HTR-8/SVneo (cell line): ENCODE results near the gene COG2.
"Not testable (repeated sequence)": the region's sequence is repeated elsewhere in the genome, so short reads cannot be mapped to it uniquely, and the experiment has no call there.

Experiments
- DNase-seq: peaks from one replicate; pipeline ENCODE4 v3.0.0; 2011; ENCODE audit warnings: low spot score, mixed read lengths; ENCODE audit not compliant: insufficient read length
- FAIRE-seq: peaks from 2 replicates; lab custom pipeline; 2011; peaks lifted over from hg19 to GRCh38; lab: Jason Lieb, UNC

Gene COG2

GRCh38 chr1:230712470-230712942, 70.2 kb downstream of the COG2 start:
- DNase-seq (no peak), FAIRE-seq (no peak)

DNA sequence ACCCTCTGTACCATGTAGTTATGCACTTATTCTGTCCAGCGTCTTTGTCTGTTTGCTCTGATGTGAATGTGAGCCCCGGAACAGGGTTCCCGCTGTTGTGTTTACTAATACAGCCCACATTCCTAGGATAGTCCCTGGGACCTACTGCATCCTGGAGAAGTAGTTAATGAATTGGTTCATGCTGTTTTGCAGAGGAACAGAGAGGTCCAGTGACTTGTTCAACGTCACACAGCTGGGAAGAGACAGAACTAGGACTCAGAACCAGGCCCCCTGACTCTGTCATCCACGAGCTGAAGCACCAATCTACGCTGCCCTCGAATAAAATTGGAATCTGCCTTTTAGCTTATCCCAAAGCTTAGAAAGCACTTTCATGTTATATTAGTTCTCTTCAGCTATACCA, 70.9 kb downstream of the COG2 start:
- no peak for FAIRE-seq
- DNase-seq: no peak

DNA sequence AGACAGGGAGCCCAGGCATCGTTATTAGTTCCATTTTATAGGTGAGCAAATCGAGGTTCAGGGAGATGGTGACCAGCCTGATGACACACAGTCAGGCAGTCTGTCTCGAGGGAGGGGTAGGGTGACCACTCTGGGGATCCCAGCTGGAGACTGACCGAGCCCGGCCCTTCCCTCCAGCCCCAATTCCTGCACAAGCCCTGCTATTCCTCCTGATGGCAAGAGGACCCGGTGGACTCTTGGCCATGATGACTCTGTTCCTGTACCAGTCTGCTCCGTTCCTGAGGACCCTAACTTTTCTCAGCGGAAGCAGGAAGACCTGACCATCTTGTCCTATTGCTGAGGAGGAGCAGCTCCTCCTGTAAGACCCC, 71.2 kb downstream of the COG2 start:
- FAIRE-seq: no peak

DNA sequence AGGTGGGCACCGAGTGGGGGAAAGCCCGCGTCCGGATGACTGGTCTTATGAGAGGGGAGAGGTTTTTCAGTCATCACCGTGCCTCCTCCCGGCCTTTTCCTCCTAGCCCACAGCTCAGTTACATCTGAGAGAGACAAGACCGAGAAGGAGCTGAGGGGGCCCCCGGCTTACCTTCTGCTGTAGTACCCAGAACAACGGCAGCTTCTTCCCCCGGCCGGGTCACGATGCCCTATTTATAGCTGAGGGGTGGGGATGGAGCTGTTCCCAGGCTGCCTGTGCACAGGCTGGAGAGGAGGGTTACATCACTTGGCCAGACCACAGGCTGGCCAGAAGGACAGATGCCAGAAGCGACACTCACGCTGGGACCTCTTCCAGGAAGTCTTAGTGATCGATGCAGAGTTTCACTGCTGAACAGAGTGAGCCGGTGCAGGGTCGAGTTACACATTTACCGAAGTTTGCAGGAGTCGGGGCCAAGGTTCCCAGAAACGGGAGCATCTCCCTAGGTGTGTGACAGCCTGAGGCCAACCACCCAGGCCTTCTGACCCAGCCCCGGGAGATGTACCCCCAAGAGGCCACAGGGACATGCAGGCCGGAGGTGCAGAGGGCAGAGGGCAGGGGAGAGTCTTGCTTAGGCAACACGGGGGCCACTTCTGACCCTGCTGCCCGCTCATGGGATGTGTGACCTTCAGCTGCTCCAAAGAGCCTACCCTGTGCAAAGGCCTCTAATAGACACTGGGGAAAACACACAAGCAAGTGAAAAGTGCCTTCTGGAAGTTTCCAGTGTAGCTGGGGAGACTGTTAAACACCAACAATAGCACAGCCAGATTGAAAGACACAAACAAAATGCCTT, 71.9 kb downstream of the COG2 start, which contains the start of gene AGT:
AGT (minus strand) TSS at position 208 of the 850 bp plus-strand sequence. CDS start 3,299 bp downstream, outside the sequence.
- FAIRE-seq (no peak), DNase-seq (peak; percentile 26)

More for the DNA sequence above, 71.2 kb downstream of the COG2 start:
- DNase-seq: no peak

- no peak for DNase-seq
- no peak for FAIRE-seq
Measured at GRCh38 chr1:230715510-230715909, 73.2 kb downstream of the COG2 start.

GRCh38 chr1:230716453-230716852, 74.2 kb downstream of the COG2 start:
- FAIRE-seq, DNase-seq: not testable (repeated sequence)

DNA sequence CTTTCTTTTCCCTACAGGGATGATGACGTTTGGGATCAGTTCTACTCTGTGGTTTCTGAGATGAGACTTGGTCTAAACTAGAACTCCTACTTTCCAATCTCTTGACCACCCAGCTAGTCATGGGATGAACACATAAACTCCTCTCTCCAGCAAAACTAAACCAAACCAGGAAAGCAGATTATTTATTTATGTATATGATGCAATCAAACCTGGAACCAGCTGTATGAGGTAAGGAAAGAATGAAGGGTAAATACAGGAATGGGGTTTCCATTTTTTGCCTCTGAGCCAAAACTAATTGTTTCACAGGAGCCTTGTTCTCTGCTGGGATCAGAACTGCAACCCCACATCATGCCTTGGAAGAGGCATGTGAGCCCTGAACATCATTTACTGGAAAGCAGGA, 75.0 kb downstream of the COG2 start:
- DNase-seq (no peak), FAIRE-seq (no peak)

DNA sequence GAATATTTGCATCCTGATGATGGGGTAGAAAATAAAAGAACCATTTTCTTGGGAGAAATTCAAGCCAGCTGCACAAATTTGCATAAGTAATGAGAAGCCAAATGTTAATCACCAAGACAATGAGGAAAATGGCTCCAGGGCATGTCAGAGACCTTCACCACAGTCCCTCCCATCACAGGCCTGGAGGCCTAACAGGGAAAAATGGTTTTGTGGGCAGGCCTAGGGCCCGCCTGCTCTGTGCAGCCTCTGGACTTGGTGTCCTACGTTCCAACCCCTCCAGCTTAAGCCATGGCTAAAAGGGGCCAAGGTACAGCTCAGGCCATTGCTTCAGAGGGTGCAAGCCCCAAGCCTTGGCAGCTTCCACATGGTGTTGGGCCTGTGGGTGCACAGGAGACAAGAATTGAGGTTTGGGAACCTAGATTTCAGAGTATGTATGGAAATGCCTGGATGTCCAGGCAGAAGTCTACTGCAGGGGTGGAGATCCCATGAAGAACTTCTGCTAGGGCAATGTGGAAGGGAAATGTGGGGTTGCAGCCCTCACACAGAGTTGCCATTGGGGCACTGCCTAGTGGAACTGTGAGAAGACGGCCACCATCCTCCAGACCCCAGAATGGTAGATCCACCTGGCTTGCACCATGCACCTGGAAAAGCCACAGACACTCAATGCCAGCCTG, 79.7 kb downstream of the COG2 start:
- not testable (repeated sequence) for FAIRE-seq, DNase-seq

GRCh38 chr1:230725256-230726012, 83.2 kb downstream of the COG2 start:
- FAIRE-seq (no peak), DNase-seq (no peak)

DNA sequence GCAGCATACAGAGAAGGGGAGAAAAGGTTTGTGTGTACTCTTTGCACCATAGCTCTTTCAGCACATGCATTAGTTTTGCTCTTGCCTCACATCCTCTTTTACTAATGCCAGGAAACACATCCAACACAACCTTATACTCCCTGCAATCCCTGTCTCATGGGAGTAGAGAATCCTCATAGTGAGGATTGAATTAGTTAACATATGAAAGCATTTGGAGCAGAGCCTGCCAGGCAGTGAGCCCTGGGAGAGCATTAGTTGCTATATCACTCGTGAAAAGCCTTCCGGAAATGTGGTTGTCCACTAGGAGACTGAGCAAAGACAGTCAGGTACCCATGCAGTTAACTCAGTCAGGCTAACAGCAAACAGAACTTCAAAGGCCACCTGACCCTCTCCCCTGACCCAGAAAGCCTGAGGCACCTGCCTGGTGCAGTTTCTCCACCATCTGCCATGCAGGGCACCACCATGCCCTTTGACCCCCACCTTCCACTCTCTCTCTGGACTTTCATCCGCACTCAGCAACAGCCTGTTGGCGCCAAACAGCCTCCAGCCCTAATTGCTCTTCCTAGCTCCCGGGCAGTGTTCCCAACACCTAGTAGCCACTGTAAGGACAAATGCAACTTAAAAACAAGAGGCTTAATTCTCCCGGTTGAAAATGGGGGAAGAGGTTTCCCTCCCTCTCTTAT, 86.6 kb downstream of the COG2 start:
- no peak for DNase-seq
- FAIRE-seq: no peak

DNA sequence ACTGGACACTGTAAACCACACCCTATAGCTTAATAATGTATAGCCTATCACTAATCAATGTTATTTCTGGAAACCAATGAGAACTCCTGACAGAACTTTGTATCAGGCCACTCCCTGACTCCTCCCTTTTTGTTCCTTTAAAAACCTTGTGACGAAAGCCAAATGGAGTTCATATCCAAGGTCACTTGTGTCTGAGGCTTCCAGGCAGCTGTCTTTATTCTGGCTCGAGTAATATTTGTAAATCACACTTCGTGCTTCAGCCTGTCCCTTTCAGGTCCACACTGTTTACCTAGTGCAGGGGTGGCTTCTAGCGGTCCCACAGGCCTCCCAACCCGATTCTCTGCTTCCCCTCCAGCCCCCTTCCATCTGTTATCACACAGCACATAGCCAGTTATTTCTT, 88.7 kb downstream of the COG2 start:
- no peak for FAIRE-seq
- no peak for DNase-seq

GRCh38 chr1:230735447-230735846, 93.2 kb downstream of the COG2 start:
- DNase-seq (no peak), FAIRE-seq (no peak)

GRCh38 chr1:230737622-230738262, 95.5 kb downstream of the COG2 start:
- FAIRE-seq (no peak), DNase-seq (no peak)

GRCh38 chr1:230739564-230740290, 97.4 kb downstream of the COG2 start:
- FAIRE-seq (no peak), DNase-seq (no peak)
